PC-9 (cell line): ENCODE data around the gene MBNL2. TPM values are rescaled to one million over a fixed set of nuclear protein-coding genes. Genes with fewer than 3 reads are reported as not detected.

Experiments
- BruUV-seq: library from RNA; stranded (reverse); fragments of 400-500 nt; replicated peaks from 2 replicates; lab custom pipeline; 2021; lab: Mats Ljungman, UMichigan
- CTCF ChIA-PET: fragments of 300-600 bp; sonication (Branson Sonifier 250); formaldehyde crosslinking; loops from one replicate; lab custom pipeline; 2022; ENCODE audit warnings: antibody characterized with exemption; lab: Charles Lee
- POLR2A ChIA-PET: fragments of 300-600 bp; sonication (Branson Sonifier 250); formaldehyde crosslinking; loops from one replicate; lab custom pipeline; 2022; ENCODE audit warnings: antibody characterized with exemption; ENCODE audit not compliant: unreplicated experiment; lab: Charles Lee
- DNase-seq, 2 experiments: peaks; one replicate each; pipeline versions ENCODE4 v3.0.0 to v3.0.0-alpha.2; 2015 to 2022; ENCODE audit warnings: mixed read lengths in 1 of 2
- H2AFZ ChIP-seq: fragments of 200-600 bp; sonication (generic); 2 replicates; pipeline ENCODE4 v1.8.1; 2017; ENCODE audit warnings: antibody characterized with exemption
- H3F3A ChIP-seq: fragments of 200-600 bp; sonication (generic); 2 replicates; pipeline ENCODE4 v1.8.1; 2017; ENCODE audit warnings: antibody characterized with exemption, mild to moderate bottlenecking, low read depth; ENCODE audit not compliant: insufficient read depth
- H3K27ac ChIP-seq: fragments of 200-600 bp; sonication (generic); 2 replicates; pipeline ENCODE4 v1.6.1; 2016; ENCODE audit warnings: mixed run types
- H3K27me3 ChIP-seq: fragments of 200-600 bp; sonication (generic); 2 replicates; pipeline ENCODE4 v1.6.1; 2016; ENCODE audit warnings: low read depth, mixed run types; ENCODE audit not compliant: insufficient read depth
- H3K36me3 ChIP-seq: fragments of 200-600 bp; sonication (generic); 2 replicates; pipeline ENCODE4 v1.6.1; 2016; ENCODE audit warnings: low read depth, mixed run types
- H3K4me1 ChIP-seq: fragments of 200-600 bp; sonication (generic); replicated peaks from 2 replicates; pipeline ENCODE4 v1.6.1; 2016; ENCODE audit warnings: mixed run types; ENCODE audit not compliant: insufficient read depth
- H3K4me2 ChIP-seq: fragments of 200-600 bp; sonication (generic); 2 replicates; pipeline ENCODE4 v1.6.1; 2017; ENCODE audit warnings: mixed run types
- H3K4me3 ChIP-seq: fragments of 200-600 bp; sonication (generic); 2 replicates; pipeline ENCODE4 v1.6.1; 2016; ENCODE audit warnings: mixed run types
- H3K79me2 ChIP-seq: fragments of 200-600 bp; sonication (generic); 2 replicates; pipeline ENCODE4 v1.6.1; 2017; ENCODE audit warnings: low read depth, mixed run types
- H3K9me2 ChIP-seq: fragments of 200-600 bp; sonication (generic); 2 replicates; pipeline ENCODE4 v1.8.1; 2017; ENCODE audit warnings: mild to moderate bottlenecking; ENCODE audit not compliant: insufficient read depth
- H3K9me3 ChIP-seq: fragments of 200-600 bp; sonication (generic); 2 replicates; pipeline ENCODE4 v1.8.1; 2016; ENCODE audit warnings: low read depth; ENCODE audit not compliant: insufficient read depth
- H4K20me1 ChIP-seq: fragments of 200-600 bp; sonication (generic); 2 replicates; pipeline ENCODE4 v1.8.1; 2017; ENCODE audit not compliant: insufficient read depth
- CTCF ChIP-seq: fragments of 200-600 bp; sonication (generic); conservative IDR thresholded peaks from 2 replicates; pipeline ENCODE4 v1.6.1; 2017; ENCODE audit warnings: mixed run types, antibody characterized with exemption, mild to moderate bottlenecking, moderate library complexity
- EZH2 ChIP-seq: fragments of 200-600 bp; sonication (generic); IDR thresholded peaks from 2 replicates; pipeline ENCODE4 v1.8.0; 2017; ENCODE audit warnings: antibody characterized with exemption, low read depth
- intact Hi-C: fragments of 100-400 bp; cut with micrococcal nuclease; formaldehyde crosslinking; loops from one replicate; pipeline ENCODE4 v1.10.0; 2022; ENCODE audit not compliant: unreplicated experiment
- total RNA-seq: library from RNA; stranded (reverse); gene quantifications from 2 replicates; pipeline ENCODE4 v1.2.3, GENCODE V29; 2021

MBNL2 gene
- total RNA-seq, 1 experiment from 2014 or later: 91.3 TPM

GRCh38 chr13:97211300-97211699, 10.8 kb upstream of the MBNL2 start:
- POLR2A ChIA-PET: interaction anchor here (0.7 kb wide), 1 partner anchor 69 kb away, joined by 7 read pairs; no protein-coding TSS in a partner anchor
- peak overlapping the region; percentile 23; the same call in 1 of the 2 replicates for H3K4me2 ChIP-seq
- H3F3A ChIP-seq: peaks cover 12% of the 10 kb centered on the region
- 0 out of 2 replicates have a peak, but pooled peaks cover 5% of the 10 kb centered on the region for H3K36me3 ChIP-seq
- no peaks in the 10 kb centered on the region for H3K27me3 ChIP-seq
- DNase-seq: no peak
- no peak overlapping the region for H3K4me3 ChIP-seq
- CTCF ChIA-PET: interaction anchor here (0.5 to 2.0 kb wide), 2 partner anchors 86 to 101 kb away, joined by 10 to 13 read pairs; no protein-coding TSS in a partner anchor
- H2AFZ ChIP-seq: no peak overlapping the region
- H3K4me1 ChIP-seq: peaks cover 35% of the 10 kb centered on the region
- H3K79me2 ChIP-seq: no peaks in the 10 kb centered on the region
- H3K27ac ChIP-seq: peak overlapping the region; percentile 30; the same call in 1 of the 2 replicates
- no peaks in the 10 kb centered on the region for H4K20me1 ChIP-seq
- H3K9me2 ChIP-seq: no peaks in the 10 kb centered on the region
- BruUV-seq: no TSS peak
- no peak for TF ChIP-seq CTCF
- no peak for TF ChIP-seq EZH2
- intact Hi-C loops: no loop called here
- H3K9me3 ChIP-seq: peaks cover 8% of the 10 kb centered on the region; the same call in 1 of the 2 replicates

GRCh38 chr13:97212004-97212403, 10.1 kb upstream of the MBNL2 start:
- CTCF ChIA-PET: interaction anchor here (2.0 kb wide), 1 partner anchor 102 kb away, joined by 13 read pairs; no protein-coding TSS in a partner anchor
- Histone ChIP-seq H4K20me1 (no peaks in the 10 kb centered on the region), H3K9me2 (no peaks in the 10 kb centered on the region), H3K4me1 (peaks cover 28% of the 10 kb centered on the region), H3K79me2 (no peaks in the 10 kb centered on the region), H3K27me3 (no peaks in the 10 kb centered on the region), H3K4me3 (no peak overlapping the region), H3F3A (peaks cover 10% of the 10 kb centered on the region), H3K4me2 (peak overlapping the region; percentile 23; the same call in 1 of the 2 replicates), H3K36me3 (0 out of 2 replicates have a peak, but pooled peaks cover 5% of the 10 kb centered on the region), H3K27ac (peak overlapping the region; percentile 20; the same call in 1 of the 2 replicates), H2AFZ (no peak overlapping the region), H3K9me3 (peaks cover 8% of the 10 kb centered on the region; the same call in 1 of the 2 replicates)
- intact Hi-C loops: loop anchor here (1.0 to 2.0 kb wide), 3 partner anchors 102 to 181 kb away; no protein-coding TSS in a partner anchor
- BruUV-seq: no TSS peak
- POLR2A ChIA-PET: no interaction called here
- TF ChIP-seq EZH2 (no peak), CTCF (no peak)
- no peak for DNase-seq

- BruUV-seq: no TSS peak
- Histone ChIP-seq H3K27ac (peak overlapping the region; percentile 20; the same call in 1 of the 2 replicates), H3K4me1 (peaks cover 26% of the 10 kb centered on the region), H4K20me1 (no peaks in the 10 kb centered on the region), H3K9me3 (peaks cover 8% of the 10 kb centered on the region; the same call in 1 of the 2 replicates), H3K4me3 (no peak overlapping the region), H3K36me3 (0 out of 2 replicates have a peak, but pooled peaks cover 5% of the 10 kb centered on the region), H3K4me2 (peak overlapping the region; percentile 23; the same call in 1 of the 2 replicates), H2AFZ (no peak overlapping the region), H3F3A (peaks cover 10% of the 10 kb centered on the region), H3K79me2 (no peaks in the 10 kb centered on the region), H3K27me3 (no peaks in the 10 kb centered on the region), H3K9me2 (no peaks in the 10 kb centered on the region)
- CTCF ChIA-PET: interaction anchor here (0.8 to 2.0 kb wide), 2 partner anchors 96 to 103 kb away, joined by 3 to 13 read pairs; no protein-coding TSS in a partner anchor
- peak; percentile 83 for TF ChIP-seq CTCF
- TF ChIP-seq EZH2: no peak
- POLR2A ChIA-PET: interaction anchor here (0.6 kb wide), 1 partner anchor 71 kb away, joined by 3 read pairs; no protein-coding TSS in a partner anchor
- DNase-seq: peak; percentile 40 to 55
- intact Hi-C loops: loop anchor here (1.0 to 2.0 kb wide), 3 partner anchors 102 to 182 kb away; no protein-coding TSS in a partner anchor
These were observed 9.5 kb upstream of the MBNL2 start for GRCh38 chr13:97212601-97213040.
